Loucy (cell line): ENCODE measurements around the gene PPP2R2B.

Experiments
- H2AFZ ChIP-seq: fragments of 200-600 bp; sonication (generic); 2 replicates; pipeline ENCODE4 v1.6.0; 2016; ENCODE audit warnings: antibody characterized with exemption, mild to moderate bottlenecking, low read length, moderate library complexity
- H3F3A ChIP-seq: fragments of 200-600 bp; 2 replicates; pipeline ENCODE4 v1.6.0; 2016; ENCODE audit warnings: antibody characterized with exemption, low read depth, mild to moderate bottlenecking
- H3K27me3 ChIP-seq: fragments of 200-600 bp; sonication (generic); 2 replicates; pipeline ENCODE4 v1.6.1; 2014; ENCODE audit warnings: low read length, mild to moderate bottlenecking; ENCODE audit not compliant: insufficient read depth, poor library complexity, severe bottlenecking
- H3K36me3 ChIP-seq: fragments of 200-600 bp; sonication (generic); 2 replicates; pipeline ENCODE4 v1.6.1; 2016; ENCODE audit warnings: low read length; ENCODE audit not compliant: insufficient read depth
- H3K4me1 ChIP-seq: fragments of 200-600 bp; sonication (generic); 2 replicates; pipeline ENCODE4 v1.5.1; 2014; ENCODE audit warnings: low read length, mild to moderate bottlenecking; ENCODE audit not compliant: insufficient read depth, poor library complexity, severe bottlenecking
- H3K4me2 ChIP-seq: fragments of 200-600 bp; sonication (generic); 2 replicates; pipeline ENCODE4 v1.6.0; 2014; ENCODE audit warnings: antibody characterized with exemption, low read length, low read depth, mild to moderate bottlenecking; ENCODE audit not compliant: poor library complexity, severe bottlenecking
- H3K4me3 ChIP-seq: fragments of 200-600 bp; sonication (generic); 2 replicates; pipeline ENCODE4 v1.5.1; 2014; ENCODE audit warnings: low read length, mild to moderate bottlenecking, mixed read lengths; ENCODE audit not compliant: poor library complexity, severe bottlenecking
- H3K79me2 ChIP-seq: fragments of 200-600 bp; sonication (generic); 2 replicates; pipeline ENCODE4 v1.6.1; 2014; ENCODE audit warnings: low read length; ENCODE audit not compliant: insufficient read depth
- H3K9ac ChIP-seq: fragments of 200-600 bp; sonication (generic); 2 replicates; pipeline ENCODE4 v1.6.0; 2014; ENCODE audit warnings: mild to moderate bottlenecking, low read depth, low read length, moderate library complexity; ENCODE audit not compliant: poor library complexity, severe bottlenecking
- H3K9me2 ChIP-seq: fragments of 200-600 bp; sonication (generic); replicated peaks from 2 replicates; pipeline ENCODE4 v1.6.1; 2016; ENCODE audit warnings: low read depth, low read length, mixed read lengths
- H3K9me3 ChIP-seq: fragments of 200-600 bp; sonication (generic); 2 replicates; pipeline ENCODE4 v1.6.1; 2014; ENCODE audit warnings: mild to moderate bottlenecking, antibody characterized with exemption, low read length, low read depth; ENCODE audit not compliant: insufficient read depth
- H4K20me1 ChIP-seq: fragments of 200-600 bp; sonication (generic); 2 replicates; pipeline ENCODE4 v1.6.0; 2014; ENCODE audit warnings: antibody characterized with exemption, low read length, mild to moderate bottlenecking; ENCODE audit not compliant: insufficient read depth, poor library complexity, severe bottlenecking
- EZH2phosphoT487 ChIP-seq: fragments of 200-600 bp; IDR thresholded peaks from 2 replicates; pipeline ENCODE4 v1.6.1; 2018; ENCODE audit warnings: antibody characterized with exemption, mild to moderate bottlenecking, moderate library complexity, borderline replicate concordance
- TF ChIP-seq, protein P1 (sequence below): fragments of 200-600 bp; sonication (generic); conservative IDR thresholded peaks from 2 replicates; pipeline ENCODE4 v1.5.1; 2014; ENCODE audit warnings: mild to moderate bottlenecking, antibody characterized with exemption, low read length

The PPP2R2B gene

DNA sequence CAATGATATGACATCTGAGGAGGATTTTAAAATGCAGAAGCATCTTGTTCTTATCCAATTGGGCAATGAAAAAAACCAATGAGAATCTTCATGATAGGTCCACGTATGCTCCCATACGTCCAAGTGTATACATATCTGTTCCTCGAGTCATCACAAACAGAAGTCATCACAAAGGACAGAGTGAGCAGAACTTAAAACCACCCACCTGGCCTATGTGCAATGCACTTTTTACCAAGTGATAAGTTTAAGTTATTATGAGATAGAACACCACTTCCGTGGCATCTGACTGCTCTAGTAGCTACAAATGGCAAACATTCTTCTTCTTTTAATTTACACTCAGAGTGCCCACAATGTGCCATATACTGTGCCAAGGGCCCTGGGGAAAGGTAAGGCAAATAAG, 82.4 kb downstream of the PPP2R2B start:
- Histone ChIP-seq H3K4me3 (no peak overlapping the region), H2AFZ (no peak overlapping the region), H4K20me1 (no peaks in the 10 kb centered on the region), H3K79me2 (no peaks in the 10 kb centered on the region), H3K9me2 (no peaks in the 10 kb centered on the region), H3K9me3 (no peaks in the 10 kb centered on the region), H3K4me2 (no peak overlapping the region), H3F3A (no peaks in the 10 kb centered on the region), H3K4me1 (no peaks in the 10 kb centered on the region), H3K36me3 (no peaks in the 10 kb centered on the region), H3K27me3 (no peaks in the 10 kb centered on the region), H3K9ac (no peak overlapping the region)
- TF ChIP-seq, protein P1, sequence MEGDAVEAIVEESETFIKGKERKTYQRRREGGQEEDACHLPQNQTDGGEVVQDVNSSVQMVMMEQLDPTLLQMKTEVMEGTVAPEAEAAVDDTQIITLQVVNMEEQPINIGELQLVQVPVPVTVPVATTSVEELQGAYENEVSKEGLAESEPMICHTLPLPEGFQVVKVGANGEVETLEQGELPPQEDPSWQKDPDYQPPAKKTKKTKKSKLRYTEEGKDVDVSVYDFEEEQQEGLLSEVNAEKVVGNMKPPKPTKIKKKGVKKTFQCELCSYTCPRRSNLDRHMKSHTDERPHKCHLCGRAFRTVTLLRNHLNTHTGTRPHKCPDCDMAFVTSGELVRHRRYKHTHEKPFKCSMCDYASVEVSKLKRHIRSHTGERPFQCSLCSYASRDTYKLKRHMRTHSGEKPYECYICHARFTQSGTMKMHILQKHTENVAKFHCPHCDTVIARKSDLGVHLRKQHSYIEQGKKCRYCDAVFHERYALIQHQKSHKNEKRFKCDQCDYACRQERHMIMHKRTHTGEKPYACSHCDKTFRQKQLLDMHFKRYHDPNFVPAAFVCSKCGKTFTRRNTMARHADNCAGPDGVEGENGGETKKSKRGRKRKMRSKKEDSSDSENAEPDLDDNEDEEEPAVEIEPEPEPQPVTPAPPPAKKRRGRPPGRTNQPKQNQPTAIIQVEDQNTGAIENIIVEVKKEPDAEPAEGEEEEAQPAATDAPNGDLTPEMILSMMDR: no peak
- TF ChIP-seq EZH2phosphoT487: no peak

DNA sequence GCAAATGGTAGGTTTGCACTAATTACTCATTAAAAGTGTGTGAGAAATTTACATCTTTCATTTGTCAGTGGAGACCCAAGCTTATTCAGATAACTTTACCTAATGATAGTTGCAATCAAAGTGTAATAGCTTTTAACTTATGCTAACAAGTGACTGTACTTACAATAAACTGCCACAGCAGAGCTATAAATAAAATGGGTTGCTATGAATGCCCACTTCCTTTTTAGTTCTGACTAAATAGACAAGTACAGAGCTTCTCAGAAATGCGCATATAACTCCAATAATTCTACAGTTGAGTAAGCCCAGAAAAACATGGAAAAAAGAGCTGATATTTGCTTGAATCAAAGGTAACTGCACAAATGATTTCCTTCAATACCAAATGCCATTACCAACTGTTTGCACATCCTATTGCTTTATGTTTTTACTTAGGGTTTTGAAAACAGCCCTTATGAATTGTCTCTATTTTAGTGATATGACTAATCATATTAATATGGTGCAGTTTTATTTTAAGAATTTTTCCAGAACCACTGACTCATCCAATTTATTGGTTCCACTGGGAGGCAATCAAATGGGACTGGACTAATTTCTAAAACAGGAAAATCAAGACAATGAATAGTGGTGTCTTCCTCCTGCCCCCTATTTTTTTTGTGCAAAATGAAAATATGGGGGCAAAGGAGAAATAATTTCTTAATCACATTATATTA, 84.1 kb downstream of the PPP2R2B start:
- Histone ChIP-seq H4K20me1 (no peaks in the 10 kb centered on the region), H3K4me2 (no peak overlapping the region), H3K27me3 (no peaks in the 10 kb centered on the region), H3K4me3 (no peak overlapping the region), H3K79me2 (no peaks in the 10 kb centered on the region), H3K9me2 (no peaks in the 10 kb centered on the region), H3K9ac (no peak overlapping the region), H3K36me3 (no peaks in the 10 kb centered on the region), H3F3A (no peaks in the 10 kb centered on the region), H3K9me3 (no peaks in the 10 kb centered on the region), H2AFZ (no peak overlapping the region), H3K4me1 (no peaks in the 10 kb centered on the region)
- TF ChIP-seq, protein P1: no peak
- TF ChIP-seq EZH2phosphoT487: no peak

GRCh38 chr5:146793709-146794108, 84.8 kb downstream of the PPP2R2B start:
- Histone ChIP-seq H3K4me2 (no peak overlapping the region), H3F3A (no peaks in the 10 kb centered on the region), H3K36me3 (no peaks in the 10 kb centered on the region), H3K4me1 (no peaks in the 10 kb centered on the region), H2AFZ (no peak overlapping the region), H3K27me3 (no peaks in the 10 kb centered on the region), H3K9me2 (no peaks in the 10 kb centered on the region), H3K9ac (no peak overlapping the region), H3K79me2 (no peaks in the 10 kb centered on the region), H4K20me1 (no peaks in the 10 kb centered on the region), H3K9me3 (no peaks in the 10 kb centered on the region), H3K4me3 (no peak overlapping the region)
- TF ChIP-seq EZH2phosphoT487: no peak
- TF ChIP-seq, protein P1: no peak
